ENCODE measurements around the gene NPR2.
A peak's percentile ranks its signal among the peaks of the same experiment; 100 is the strongest.

The NPR2 gene

GRCh38 chr9:35755071-35755470 lies 36.3 kb upstream of the NPR2 start:
- TF ChIP-seq CTCF (IDR thresholded peaks at IDR 0.05; ENCODE audit: extremely low read depth, insufficient read depth, missing control alignments), result no peak
- no peak for DNase-seq (ENCODE audit: low spot score)
- in situ Hi-C loops (cut with MboI; ENCODE audit: low pct_unique_long_range_greater_than_20kb, low sequenced_read_pairs, unreplicated experiment), result no loop called here

GRCh38 chr9:35756275-35757225 lies 34.8 kb upstream of the NPR2 start:
- in situ Hi-C loops (cut with MboI; ENCODE audit: low pct_unique_long_range_greater_than_20kb, low sequenced_read_pairs, unreplicated experiment), result no loop called here
- TF ChIP-seq CTCF (IDR thresholded peaks at IDR 0.05; ENCODE audit: extremely low read depth, insufficient read depth, missing control alignments), result peak; percentile 83
- peak; percentile 75 for DNase-seq (ENCODE audit: low spot score)

- peak; percentile 31 for DNase-seq (ENCODE audit: low spot score)
- in situ Hi-C loops (cut with MboI; ENCODE audit: low pct_unique_long_range_greater_than_20kb, low sequenced_read_pairs, unreplicated experiment), result no loop called here
- no peak for TF ChIP-seq CTCF (IDR thresholded peaks at IDR 0.05; ENCODE audit: extremely low read depth, insufficient read depth, missing control alignments)
Observed at GRCh38 chr9:35757226-35757891, 34.0 kb upstream of the NPR2 start.

- no peak for TF ChIP-seq CTCF (IDR thresholded peaks at IDR 0.05; ENCODE audit: extremely low read depth, insufficient read depth, missing control alignments)
- in situ Hi-C loops (cut with MboI; ENCODE audit: low pct_unique_long_range_greater_than_20kb, low sequenced_read_pairs, unreplicated experiment), result no loop called here
- DNase-seq (ENCODE audit: low spot score), result no peak
Observed at GRCh38 chr9:35757892-35758275, 33.5 kb upstream of the NPR2 start.

GRCh38 chr9:35758475-35759050 lies 32.8 kb upstream of the NPR2 start:
- no peak for TF ChIP-seq CTCF (IDR thresholded peaks at IDR 0.05; ENCODE audit: extremely low read depth, insufficient read depth, missing control alignments)
- in situ Hi-C loops (cut with MboI; ENCODE audit: low pct_unique_long_range_greater_than_20kb, low sequenced_read_pairs, unreplicated experiment), result no loop called here
- no peak for DNase-seq (ENCODE audit: low spot score)

GRCh38 chr9:35759795-35760194 lies 31.6 kb upstream of the NPR2 start:
- in situ Hi-C loops (cut with MboI; ENCODE audit: low pct_unique_long_range_greater_than_20kb, low sequenced_read_pairs, unreplicated experiment), result no loop called here
- no peak for TF ChIP-seq CTCF (IDR thresholded peaks at IDR 0.05; ENCODE audit: extremely low read depth, insufficient read depth, missing control alignments)
- DNase-seq (ENCODE audit: low spot score), result no peak
